Activated CD4-positive, alpha-beta T cell treated with anti-CD3 and anti-CD28 coated beads for 48 hours (primary cell): ENCODE results near the gene MCM8.
"Not testable (repeated sequence)": the region's sequence is repeated elsewhere in the genome, so short reads cannot be mapped to it uniquely, and the experiment has no call there.

Experiments
- DNase-seq: peaks from one replicate; pipeline ENCODE4 v3.0.0-alpha.2; 2020

MCM8 gene

GRCh38 chr20:6007529-6008103 lies 57.2 kb downstream of the MCM8 start:
- DNase-seq: no peak

GRCh38 chr20:6008254-6008653 lies 57.8 kb downstream of the MCM8 start:
- no peak for DNase-seq

- DNase-seq: no peak
Measured at GRCh38 chr20:6012179-6012578, 61.7 kb downstream of the MCM8 start.

GRCh38 chr20:6014017-6014416 lies 63.6 kb downstream of the MCM8 start:
- DNase-seq: no peak

- no peak for DNase-seq
Measured at GRCh38 chr20:6014957-6015356, 64.5 kb downstream of the MCM8 start.

- DNase-seq: no peak
Measured at GRCh38 chr20:6017467-6017866, 67.0 kb downstream of the MCM8 start.

- DNase-seq: no peak
Measured at GRCh38 chr20:6017880-6018279, 67.4 kb downstream of the MCM8 start.

GRCh38 chr20:6024768-6025167 lies 74.3 kb downstream of the MCM8 start:
- DNase-seq: no peak

GRCh38 chr20:6026051-6026450 lies 75.6 kb downstream of the MCM8 start:
- DNase-seq: peak; percentile 23

- no peak for DNase-seq
Measured at GRCh38 chr20:6028818-6029217, 78.4 kb downstream of the MCM8 start.

GRCh38 chr20:6029538-6029937 lies 79.1 kb downstream of the MCM8 start:
- no peak for DNase-seq

- DNase-seq: no peak
Measured at GRCh38 chr20:6030453-6031080, 80.1 kb downstream of the MCM8 start.

- not testable (repeated sequence) for DNase-seq
Measured at GRCh38 chr20:6032907-6033306, 82.5 kb downstream of the MCM8 start.

- DNase-seq: no peak
Measured at GRCh38 chr20:6034134-6034969, 83.9 kb downstream of the MCM8 start.

GRCh38 chr20:6036213-6036612 lies 85.8 kb downstream of the MCM8 start:
- no peak for DNase-seq

- DNase-seq: no peak
Measured at GRCh38 chr20:6037082-6037481, 86.6 kb downstream of the MCM8 start.

- DNase-seq: no peak
Measured at GRCh38 chr20:6038256-6038655, 87.8 kb downstream of the MCM8 start.

GRCh38 chr20:6039766-6040165 lies 89.3 kb downstream of the MCM8 start:
- DNase-seq: no peak

- DNase-seq: no peak
Measured at GRCh38 chr20:6040540-6040939, 90.1 kb downstream of the MCM8 start.

GRCh38 chr20:6040958-6041807 lies 90.7 kb downstream of the MCM8 start:
- DNase-seq: no peak

- no peak for DNase-seq
Measured at GRCh38 chr20:6041808-6042265, 91.4 kb downstream of the MCM8 start.

GRCh38 chr20:6044115-6044514 lies 93.7 kb downstream of the MCM8 start:
- no peak for DNase-seq

- no peak for DNase-seq
Measured at GRCh38 chr20:6045566-6045965, 95.1 kb downstream of the MCM8 start.
